KOPT-K1 (cell line): ENCODE results near the gene GPATCH2.

ENCODE experiments used
- H3K27ac ChIP-seq: fragments of 200-600 bp; sonication (generic); 2 replicates; pipeline ENCODE4 v1.5.1; 2016; ENCODE audit warnings: antibody characterized with exemption, mild to moderate bottlenecking, low read depth, low read length; ENCODE audit not compliant: poor library complexity, severe bottlenecking
- H3K36me3 ChIP-seq: fragments of 200-600 bp; sonication (generic); 2 replicates; pipeline ENCODE4 v1.5.1; 2017; ENCODE audit warnings: antibody characterized with exemption, mild to moderate bottlenecking, low read length, moderate library complexity; ENCODE audit not compliant: insufficient read depth
- H3K9me3 ChIP-seq: fragments of 200-600 bp; sonication (generic); 2 replicates; pipeline ENCODE4 v1.5.1; 2017; ENCODE audit warnings: antibody characterized with exemption, low read length, mild to moderate bottlenecking; ENCODE audit not compliant: insufficient read depth, poor library complexity, severe bottlenecking

Gene GPATCH2

DNA sequence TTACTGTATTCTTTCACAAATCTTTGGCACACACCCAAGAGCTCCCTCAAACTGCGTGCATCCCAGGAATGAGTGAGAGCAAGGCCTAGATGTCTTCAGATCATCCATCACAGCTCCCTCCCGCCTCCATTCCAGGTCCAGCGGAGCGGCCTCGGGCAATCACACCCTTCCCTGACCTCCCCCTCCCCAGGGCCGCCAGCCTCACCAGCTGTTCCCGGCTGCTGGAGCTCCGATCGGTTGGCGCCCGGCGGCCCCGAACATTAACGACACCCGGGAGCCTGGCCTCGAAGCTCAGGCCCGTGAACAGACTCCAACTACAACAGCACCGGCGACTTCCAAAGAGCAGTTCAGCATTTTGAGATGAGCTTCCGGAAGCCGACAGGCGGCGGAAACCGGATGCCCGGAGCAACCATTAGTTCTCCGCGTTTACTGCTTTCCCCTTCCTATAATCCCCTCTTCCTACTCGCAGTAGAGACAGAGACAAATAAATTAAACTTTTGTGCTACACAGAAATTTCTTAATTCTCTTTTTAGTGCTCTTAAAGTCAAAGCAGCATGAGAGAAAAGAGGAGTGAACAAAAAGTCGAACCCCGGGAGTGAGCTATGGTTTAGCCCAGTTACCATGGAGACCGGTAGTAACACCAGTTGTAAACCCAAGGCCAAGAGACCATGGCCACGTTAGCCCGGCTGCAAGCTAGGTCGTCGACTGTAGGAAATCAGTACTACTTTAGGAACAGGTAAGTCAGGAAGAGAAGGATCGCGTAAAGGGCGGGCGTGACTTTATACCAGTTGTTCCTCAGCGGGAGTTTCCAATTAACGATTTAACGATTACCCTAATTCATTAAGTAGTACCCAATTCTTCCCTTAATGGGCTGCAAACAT lies at the start of gene GPATCH2, which contains the start of gene SPATA17:
Gene GPATCH2, minus strand, starts transcription at position 380 of the 881 bp plus-strand sequence. Its CDS starts 119 bp downstream, at position 261.
Gene SPATA17, plus strand, starts transcription at position 634 of the 881 bp plus-strand sequence. Its CDS starts 35 bp downstream, at position 669.
- H3K36me3 ChIP-seq = no peaks in the 10 kb centered on the region
- peak within 1 kb of the TSS; percentile 76 for H3K27ac ChIP-seq

DNA sequence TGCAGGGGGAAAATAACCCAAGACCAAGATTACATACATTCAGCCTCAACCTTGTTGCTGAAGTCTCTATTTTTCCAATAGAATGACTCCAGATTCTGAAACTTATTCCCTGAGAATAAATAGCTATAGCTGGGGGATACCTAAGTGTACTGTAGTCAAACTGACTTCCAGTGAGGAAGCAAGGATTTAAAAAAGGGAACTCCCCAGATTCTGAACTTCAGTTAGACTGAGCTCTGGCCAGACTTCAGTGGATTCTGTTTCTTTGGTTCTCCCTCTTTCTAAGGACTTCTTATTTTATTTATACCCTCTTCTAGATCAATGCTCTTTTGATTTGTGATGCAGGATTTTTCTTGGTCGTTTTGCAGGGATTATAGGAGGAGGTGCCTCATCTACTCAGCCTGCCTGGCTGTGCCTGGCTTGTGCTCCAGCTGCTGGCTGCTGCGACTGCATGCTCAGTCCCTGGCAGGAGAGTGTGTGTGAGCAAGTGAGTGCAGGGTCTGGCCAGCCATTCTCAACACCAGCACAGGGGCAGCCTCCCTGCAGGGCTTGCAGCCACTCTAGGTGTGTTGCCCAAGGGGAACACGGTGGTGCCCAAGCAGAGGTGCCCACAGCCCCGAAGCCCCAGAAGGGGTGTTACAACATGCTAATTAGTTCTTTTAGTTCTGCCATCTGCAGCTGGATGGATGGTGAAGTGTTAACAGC lies 43.3 kb upstream of the GPATCH2 start:
- Histone ChIP-seq H3K9me3 (no peaks in the 10 kb centered on the region), H3K36me3 (no peaks in the 10 kb centered on the region), H3K27ac (no peak overlapping the region)

More for the DNA sequence above, at the start of gene GPATCH2, which contains the start of gene SPATA17:
- H3K9me3 ChIP-seq = no peaks in the 10 kb centered on the region

DNA sequence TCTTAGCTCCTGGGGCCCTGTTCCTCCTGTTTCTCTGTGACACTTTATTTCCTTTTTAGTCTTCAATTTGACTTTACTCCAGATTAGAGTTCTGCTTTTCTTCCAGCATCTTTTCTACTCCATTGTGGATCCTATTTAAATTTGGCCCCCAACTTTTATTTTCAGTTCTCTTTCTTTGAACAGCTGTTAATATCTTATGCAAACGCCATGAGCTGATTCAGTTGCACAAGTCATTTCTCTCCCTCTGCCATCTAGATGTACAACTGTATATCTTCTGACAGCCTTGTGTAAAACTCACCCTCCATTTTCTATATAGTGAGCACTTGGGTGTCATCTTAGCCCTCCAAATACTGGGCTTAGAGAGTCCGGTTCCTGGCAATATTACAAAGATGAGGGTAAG lies 42.5 kb upstream of the GPATCH2 start:
- Histone ChIP-seq H3K9me3 (no peaks in the 10 kb centered on the region), H3K36me3 (no peaks in the 10 kb centered on the region), H3K27ac (no peak overlapping the region)

DNA sequence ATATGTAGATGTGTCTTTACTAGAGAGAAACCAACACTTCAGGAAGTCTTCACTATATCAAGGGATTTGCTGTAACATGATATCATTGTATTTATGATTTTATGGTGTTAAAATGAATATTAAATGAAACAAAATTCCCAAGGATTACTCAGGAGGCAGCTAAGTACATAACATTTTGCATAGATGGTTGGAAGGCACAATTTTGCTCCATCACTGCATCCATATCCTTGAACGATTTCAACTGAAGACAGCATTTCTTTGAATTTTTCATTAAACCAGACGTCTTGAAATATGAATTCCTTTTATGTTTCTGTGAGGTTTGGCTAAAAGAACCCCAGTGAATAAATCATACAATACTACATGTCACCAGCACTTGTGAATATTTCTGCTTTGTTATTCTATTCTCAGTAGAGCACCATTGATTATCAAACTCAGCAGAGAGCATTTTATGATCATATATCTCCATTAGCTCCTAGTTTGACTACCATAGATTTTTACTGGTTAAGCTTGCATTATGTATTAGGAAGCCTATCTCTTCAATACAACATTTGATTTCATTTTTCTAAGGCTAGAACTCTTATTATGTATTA lies 37.6 kb upstream of the GPATCH2 start:
- Histone ChIP-seq H3K27ac (no peak overlapping the region), H3K9me3 (no peaks in the 10 kb centered on the region), H3K36me3 (no peaks in the 10 kb centered on the region)

DNA sequence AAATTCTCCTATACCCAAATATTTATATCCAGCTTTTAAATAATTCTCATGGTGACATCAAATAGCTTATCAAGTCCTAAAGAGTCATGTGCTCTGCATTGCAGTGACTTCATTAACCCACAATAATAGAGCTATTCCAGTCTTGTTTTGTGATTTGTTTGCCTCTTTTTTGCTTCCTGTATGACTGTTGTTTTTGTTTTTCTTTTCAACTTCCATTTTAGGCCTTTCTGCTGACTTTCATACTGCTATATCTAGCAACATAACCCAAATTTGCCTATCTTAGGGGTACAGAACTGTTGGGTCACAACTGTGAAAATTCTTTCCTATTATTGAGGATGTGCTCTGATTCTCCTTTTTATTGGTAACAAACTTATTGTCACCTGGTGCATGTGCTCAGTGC lies 30.5 kb upstream of the GPATCH2 start:
- Histone ChIP-seq H3K9me3 (no peaks in the 10 kb centered on the region), H3K36me3 (no peaks in the 10 kb centered on the region), H3K27ac (no peak overlapping the region)

DNA sequence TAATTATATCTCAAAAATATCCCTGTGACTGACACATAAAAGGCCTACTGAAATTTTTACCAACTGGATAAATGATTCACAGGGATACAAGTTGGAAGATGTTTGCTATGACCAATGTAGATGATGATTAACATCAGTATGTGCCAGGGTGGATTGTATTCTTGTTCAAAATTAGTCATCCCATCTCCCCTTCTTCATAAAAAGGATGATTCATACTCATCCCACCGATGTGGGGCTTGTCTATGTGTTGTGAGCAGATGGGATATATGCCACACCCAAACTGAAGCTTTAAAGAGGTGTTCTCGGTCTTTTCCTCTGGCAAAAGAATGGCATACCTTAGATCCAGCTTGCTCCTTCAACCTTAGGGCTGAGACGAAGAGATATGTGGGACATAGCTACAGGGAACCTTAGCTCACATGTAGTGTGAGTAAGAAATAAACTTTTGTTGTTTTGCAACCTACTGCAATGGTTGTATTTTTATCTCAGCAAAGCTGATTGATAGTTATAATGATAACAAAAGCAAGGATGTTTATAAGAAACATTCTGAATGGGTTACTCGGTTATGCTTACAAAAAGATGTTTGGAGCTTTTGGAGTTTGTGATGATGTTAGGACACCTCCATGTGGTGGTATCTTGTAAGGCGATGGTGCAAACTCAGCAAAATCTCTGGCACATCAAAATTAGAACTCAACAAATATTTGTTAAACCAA lies 29.6 kb upstream of the GPATCH2 start:
- H3K27ac ChIP-seq = no peak overlapping the region
- H3K9me3 ChIP-seq = no peaks in the 10 kb centered on the region
- no peaks in the 10 kb centered on the region for H3K36me3 ChIP-seq

DNA sequence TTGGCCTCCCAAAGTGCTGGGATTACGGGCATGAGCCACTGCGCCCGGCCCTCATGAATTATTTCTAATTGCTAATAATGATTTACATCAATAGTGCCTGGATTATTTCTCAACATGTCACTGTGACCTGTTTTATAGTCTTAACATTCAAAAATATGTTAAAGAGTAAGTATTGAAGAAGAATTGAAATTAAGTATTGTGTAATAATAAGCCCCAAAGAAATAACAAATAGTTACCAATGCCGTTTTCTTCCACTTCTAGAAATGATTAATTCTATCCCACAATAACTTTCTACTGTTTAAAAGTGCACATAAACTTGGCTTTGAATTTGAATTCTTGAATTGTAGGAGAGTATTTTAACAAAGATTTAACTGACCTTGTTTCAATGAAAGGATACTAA lies 19.8 kb upstream of the GPATCH2 start:
- H3K27ac ChIP-seq = no peak overlapping the region
- H3K9me3 ChIP-seq = no peaks in the 10 kb centered on the region
- H3K36me3 ChIP-seq = no peaks in the 10 kb centered on the region

DNA sequence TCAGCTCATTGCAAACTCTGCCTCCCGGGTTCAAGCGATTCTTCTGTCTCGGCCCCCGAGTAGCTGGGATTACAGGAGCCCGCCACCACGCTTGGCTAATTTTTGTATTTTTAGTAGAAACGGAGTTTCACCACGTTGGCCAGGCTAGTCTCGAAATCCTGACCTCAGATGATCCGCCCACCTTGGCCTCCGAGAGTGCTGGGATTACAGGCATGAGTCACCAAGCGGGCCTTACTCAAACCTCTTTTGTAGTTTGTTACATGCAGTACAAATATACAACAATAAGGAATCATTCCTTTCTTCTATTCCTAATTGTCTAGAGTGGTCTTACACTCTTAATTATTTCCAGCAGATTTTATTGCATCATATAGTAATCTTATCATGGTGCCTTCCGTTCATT lies 16.9 kb upstream of the GPATCH2 start:
- H3K36me3 ChIP-seq = no peaks in the 10 kb centered on the region
- no peaks in the 10 kb centered on the region for H3K9me3 ChIP-seq
- H3K27ac ChIP-seq = no peak overlapping the region

DNA sequence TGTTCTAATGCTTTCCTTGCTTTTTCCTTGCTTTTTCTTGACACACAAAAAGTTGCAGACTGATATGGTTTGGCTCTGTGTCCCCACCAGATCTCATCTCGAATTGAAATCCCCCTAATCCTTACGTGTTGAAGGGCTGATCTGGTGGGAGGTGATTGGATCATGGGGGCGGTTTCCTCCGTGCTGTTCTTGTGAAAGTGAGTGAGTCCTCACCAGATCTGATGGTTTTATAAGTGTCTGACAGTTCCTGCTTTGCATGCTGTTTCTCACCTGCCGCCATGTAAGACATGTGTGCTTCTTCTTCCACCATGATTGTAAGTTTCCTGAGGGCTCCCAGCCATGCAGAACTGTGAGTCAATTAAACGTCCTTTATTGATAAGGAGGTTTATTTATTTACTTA lies 11.6 kb upstream of the GPATCH2 start:
- no peaks in the 10 kb centered on the region for H3K9me3 ChIP-seq

DNA sequence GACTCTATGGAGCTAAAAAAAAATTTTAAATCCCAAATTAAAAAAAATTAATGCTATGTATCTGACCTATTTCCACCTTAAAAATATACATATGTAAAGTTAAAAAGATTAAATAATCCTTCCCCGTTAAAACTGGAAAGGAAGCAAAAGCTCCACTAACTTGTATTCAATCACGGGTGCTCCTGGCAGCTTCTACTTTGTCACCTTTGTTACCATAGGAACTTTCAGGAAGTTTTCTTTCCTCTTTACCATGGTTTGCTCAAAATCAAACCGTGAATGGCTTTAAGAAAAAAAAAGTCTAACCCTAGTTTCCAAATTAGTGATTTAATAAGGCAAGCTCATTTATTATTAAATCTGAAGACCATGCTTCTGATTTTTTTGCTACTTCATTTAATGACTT lies 3.5 kb downstream of the GPATCH2 start:
- Histone ChIP-seq H3K36me3 (no peaks in the 10 kb centered on the region), H3K9me3 (no peaks in the 10 kb centered on the region), H3K27ac (no peak overlapping the region)

More for the DNA sequence above, 11.6 kb upstream of the GPATCH2 start:
- Histone ChIP-seq H3K36me3 (no peaks in the 10 kb centered on the region), H3K27ac (no peak overlapping the region)

DNA sequence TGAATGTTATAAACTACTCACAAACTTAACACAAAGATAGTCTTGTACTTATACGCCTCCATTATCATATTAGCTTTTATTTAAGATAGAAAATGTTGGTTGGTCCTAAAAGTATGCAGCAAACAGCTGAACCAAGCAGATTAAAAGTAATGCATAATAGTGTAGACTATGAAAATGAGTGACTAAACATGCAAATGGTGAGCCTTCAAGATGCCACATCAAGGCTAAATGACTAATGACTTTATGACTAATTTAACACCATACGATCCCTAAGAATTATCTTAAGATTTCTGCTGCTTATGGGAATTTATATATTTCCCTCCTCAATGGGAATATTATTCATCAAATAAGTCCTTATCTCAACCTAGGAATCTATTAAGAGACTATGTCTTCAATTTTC lies 4.6 kb downstream of the GPATCH2 start:
- no peaks in the 10 kb centered on the region for H3K36me3 ChIP-seq
- H3K9me3 ChIP-seq = no peaks in the 10 kb centered on the region
- no peak overlapping the region for H3K27ac ChIP-seq

DNA sequence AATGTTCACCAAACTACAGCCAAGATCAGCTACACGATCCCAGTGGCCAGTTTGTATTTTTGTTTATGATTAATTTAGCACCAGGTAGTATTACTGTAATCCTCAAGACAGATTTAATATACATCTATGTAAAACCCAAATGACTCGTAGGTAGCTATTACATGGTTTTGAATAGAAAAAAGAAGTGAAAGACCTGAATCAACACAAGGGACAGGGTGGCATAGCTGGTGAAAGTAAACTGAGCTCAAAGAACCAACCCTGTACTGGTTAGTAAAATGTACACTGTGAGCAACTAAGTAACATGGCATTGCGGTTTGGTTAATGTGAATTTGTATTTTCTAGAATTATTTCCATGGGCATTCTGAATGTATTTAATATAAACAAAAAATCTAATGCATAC lies 8.8 kb downstream of the GPATCH2 start:
- H3K9me3 ChIP-seq = no peaks in the 10 kb centered on the region
- peaks cover 27% of the 10 kb centered on the region for H3K36me3 ChIP-seq
- H3K27ac ChIP-seq = no peak overlapping the region

DNA sequence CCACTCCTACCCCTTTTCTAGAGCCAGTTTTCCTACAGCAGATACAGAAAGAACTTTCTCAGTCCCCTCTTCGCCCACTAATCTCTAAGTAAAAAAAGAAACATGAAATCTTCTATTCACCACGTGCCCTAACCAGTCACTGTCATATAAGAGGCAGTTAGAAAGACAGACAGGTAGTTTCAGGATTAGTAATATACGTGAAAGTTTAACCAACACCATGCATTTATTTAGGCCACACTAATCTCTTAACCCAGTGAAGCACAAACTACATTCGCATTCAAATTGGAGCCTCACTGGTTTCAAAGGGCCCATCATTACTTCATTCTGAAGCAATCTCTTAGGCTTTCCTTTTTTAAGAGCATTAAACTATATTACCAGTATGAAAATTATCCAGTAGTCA lies 10.1 kb downstream of the GPATCH2 start:
- H3K9me3 ChIP-seq = no peaks in the 10 kb centered on the region
- H3K36me3 ChIP-seq = peaks cover 27% of the 10 kb centered on the region
- H3K27ac ChIP-seq = no peak overlapping the region

DNA sequence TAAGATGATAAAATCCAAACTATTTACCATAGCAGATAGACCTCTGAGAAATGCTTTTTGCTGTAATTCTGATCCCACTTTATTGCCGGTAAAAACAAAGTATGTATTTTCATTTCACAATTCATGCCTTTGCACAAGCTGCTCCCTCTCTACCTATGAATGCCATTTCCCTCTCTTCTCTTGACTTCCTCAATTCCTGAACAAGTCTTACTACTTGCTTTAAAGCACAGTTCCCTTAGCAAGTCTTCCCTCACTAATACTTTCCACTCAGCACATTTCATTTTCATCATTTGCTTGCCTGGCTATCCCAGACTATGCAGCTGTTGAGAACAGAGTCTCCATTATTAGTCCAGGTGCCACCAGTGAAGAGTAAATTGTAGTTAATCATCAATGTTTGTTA lies 13.8 kb downstream of the GPATCH2 start:
- no peaks in the 10 kb centered on the region for H3K9me3 ChIP-seq
- no peak overlapping the region for H3K27ac ChIP-seq
- H3K36me3 ChIP-seq = peaks cover 36% of the 10 kb centered on the region
